Jurkat, Clone E6-1 (cell line): ENCODE results near the gene APP.
"Not testable (repeated sequence)": the region's sequence is repeated elsewhere in the genome, so short reads cannot be mapped to it uniquely, and the experiment has no call there.

ENCODE experiments used
- DNase-seq: peaks from one replicate; pipeline ENCODE4 v3.0.0-alpha.2; 2011; ENCODE audit warnings: low read depth, low spot score
- H3K4me3 ChIP-seq: 2 replicates; pipeline ENCODE4 v1.5.1; 2011; ENCODE audit warnings: mild to moderate bottlenecking, low read length, control low read depth, moderate library complexity

Gene APP

DNA sequence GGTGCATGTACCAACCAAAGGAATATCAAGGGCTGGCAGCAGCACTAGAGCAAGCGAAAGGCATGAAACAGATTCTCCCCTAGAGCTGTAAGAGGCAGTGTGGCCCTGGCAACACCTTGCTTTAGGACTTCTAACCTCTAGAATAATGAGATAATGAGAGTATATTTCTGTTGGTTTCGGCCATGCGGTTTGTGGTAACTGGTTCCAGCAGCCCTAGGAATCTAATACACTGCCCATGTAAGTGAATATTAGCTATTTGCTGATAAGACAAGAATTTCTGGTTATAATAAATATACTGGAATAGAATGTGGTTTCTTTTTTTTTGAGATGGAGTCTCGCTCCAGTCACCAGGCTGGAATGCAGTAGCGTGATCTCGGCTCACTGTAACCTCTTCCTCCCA, 236.4 kb downstream of the APP start:
- DNase-seq = no peak

DNA sequence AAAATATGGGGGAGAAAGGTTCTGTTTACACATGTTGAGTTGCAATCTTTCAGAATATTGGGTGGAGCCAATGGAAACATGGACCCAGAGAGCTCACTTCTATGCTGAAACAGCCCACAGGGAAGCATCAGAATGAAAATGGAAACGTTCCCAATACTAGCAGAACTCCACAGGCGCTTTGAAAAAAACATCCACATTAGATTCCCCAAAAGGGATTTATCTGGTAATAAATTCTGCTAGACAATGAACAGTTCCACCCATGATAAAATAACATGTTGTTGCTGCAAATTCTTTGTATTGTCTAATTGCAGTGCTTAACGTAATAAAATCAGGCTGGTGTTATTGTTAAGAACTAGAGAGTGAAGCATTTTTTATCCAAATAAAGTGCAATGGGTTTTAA, 238.8 kb downstream of the APP start:
- DNase-seq = no peak
- H3K4me3 ChIP-seq = no peak overlapping the region

More for the DNA sequence above, 236.4 kb downstream of the APP start:
- no peak overlapping the region for H3K4me3 ChIP-seq

DNA sequence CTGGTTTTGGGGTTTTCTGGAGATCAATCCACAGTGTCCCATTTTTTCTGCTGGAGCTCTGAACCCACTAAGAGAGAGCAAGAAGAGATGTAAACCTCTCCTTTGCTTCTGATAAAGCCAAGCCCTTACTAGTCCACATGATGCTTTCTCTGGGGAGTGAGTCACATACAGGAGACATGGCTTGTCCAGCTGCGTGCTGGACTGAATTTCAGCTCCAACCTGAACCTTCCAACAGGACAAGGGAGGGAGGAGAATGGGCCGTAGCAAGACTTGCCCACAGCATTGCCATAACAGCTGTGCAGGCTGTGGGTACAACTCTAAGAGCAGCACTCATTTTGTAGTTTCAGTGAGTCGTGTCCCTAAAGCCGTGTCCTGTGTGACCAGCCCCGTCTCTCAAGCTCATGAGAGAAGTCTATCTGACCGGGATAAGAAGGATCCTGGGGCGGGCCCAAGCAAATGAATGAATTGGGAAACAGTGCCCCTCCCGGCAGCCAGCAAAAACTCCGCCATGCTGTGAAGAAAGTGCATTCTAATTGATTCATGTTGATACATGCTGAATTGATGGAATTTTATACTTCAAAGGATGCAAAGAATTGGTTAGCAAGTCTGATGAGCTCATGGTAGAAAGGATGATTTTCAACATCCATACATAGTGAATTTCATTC, 240.6 kb downstream of the APP start:
- DNase-seq = no peak
- no peak overlapping the region for H3K4me3 ChIP-seq

DNA sequence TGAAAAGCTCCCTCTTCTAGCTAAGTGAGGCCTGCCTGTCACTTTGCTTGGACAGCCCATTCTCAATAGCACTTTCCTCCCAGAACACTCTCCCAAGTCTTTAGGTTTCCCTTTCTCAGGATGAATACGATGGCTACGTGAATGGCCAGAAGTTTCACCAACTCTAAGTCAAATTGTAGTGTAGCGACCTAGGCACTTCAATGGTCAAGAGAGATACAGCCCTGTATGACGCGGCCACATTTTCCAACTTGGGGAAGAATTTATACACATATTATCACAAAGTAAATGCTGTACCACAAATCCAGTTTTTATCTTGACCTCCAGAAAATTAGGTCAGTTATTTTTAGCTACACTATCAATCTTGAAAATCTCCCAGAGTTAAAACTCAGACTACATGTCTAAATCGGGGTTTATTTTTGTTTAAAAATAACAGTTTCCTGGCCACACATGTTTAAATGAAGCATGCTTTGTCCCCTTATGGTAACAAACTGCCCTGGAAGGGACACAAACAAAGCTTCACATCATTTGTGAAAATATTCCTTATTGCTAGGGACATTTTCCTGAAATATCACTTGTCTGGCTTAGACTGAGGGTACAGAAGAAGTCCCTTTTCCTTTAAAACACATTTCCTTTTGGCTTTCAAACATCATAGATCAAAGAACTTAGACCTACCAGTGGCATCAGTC, 243.2 kb downstream of the APP start:
- H3K4me3 ChIP-seq = no peak overlapping the region
- DNase-seq = no peak

DNA sequence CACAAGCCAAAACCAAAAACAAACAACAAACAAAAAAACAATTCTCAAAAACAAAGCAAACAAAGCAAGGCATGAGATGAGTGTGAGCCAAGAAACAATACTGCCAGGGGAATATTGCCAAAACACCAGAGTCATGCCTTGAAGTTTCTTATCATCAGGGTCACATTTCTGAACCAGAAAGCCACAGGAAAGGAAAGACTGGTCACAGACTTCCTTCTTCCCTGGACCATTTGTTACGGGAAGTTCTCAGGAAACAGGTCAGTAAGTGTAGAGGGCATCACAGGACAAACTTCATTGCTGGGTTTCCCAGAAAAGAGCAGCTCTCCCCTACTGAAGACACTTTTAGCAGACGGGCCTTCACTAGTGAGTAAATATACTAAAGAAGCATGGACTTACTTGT, 244.6 kb downstream of the APP start:
- H3K4me3 ChIP-seq = no peak overlapping the region
- no peak for DNase-seq

DNA sequence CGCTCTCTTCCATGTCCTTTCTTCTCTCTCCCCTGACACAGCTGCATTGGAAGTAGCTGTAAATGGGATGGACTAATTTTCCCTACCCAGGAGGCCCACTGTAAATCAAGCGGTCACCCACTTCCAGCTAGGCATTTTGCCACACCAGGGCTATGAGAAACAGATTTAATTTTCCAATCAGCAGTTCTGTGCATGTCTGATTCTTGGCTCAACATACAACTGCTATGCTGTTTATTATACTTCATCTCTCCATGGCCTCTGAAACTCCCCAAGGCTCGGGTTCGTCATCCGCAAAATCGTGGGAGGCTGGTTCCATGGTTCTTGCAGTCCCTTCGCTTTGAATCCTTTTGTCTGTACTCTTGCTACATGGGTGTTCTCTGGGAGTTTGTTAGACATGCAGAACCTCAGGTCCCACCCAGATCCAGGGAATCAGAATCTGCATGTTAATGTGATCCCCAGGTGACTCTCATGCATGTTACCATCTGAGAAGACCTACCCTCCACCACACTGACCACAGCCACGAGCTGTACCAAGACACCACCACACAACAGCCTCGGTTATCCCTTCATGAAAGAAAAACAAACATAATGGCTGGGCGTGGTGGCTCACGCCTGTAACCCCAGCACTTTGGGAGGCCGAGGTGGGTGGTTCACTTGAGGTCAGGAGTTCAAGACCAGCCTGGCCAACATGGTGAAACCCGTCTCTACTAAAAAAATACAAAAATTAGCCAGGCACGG, 245.3 kb downstream of the APP start:
- H3K4me3 ChIP-seq = no peak overlapping the region
- no peak for DNase-seq

DNA sequence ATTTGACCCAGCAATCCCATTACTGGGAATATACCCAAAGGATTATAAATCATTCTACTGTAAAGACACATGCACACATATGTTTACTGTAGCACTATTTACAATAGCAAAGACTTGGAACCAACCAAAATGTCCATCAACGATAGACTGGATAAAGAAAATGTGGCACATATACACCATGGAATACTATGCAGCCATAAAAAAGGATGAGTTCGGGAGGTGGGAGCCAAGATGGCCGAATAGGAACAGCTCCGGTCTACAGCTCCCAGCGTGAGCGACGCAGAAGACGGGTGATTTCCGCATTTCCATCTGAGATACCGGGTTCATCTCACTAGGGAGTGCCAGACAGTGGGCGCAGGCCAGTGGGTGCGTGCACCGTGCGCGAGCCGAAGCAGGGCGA, 252.4 kb downstream of the APP start:
- not testable (repeated sequence) for DNase-seq, H3K4me3 ChIP-seq

DNA sequence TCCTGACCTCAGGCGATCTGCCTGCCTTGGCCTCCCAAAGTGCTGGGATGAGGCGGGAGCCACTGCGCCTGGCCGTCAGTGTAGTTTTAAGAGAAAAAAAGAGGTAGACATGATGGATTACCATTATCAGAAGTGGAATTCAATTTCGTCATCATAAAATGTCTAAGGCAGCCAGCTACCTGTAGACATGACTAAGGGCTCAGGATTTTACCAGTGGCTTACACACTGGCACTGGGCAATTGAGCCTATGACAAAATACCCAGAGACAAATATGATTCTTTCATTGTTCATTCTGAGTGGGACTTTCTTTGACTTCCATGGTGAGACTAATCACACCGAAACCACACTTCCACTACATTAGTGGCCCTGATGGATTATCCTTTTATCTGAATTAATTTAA, 254.3 kb downstream of the APP start:
- DNase-seq = no peak

DNA sequence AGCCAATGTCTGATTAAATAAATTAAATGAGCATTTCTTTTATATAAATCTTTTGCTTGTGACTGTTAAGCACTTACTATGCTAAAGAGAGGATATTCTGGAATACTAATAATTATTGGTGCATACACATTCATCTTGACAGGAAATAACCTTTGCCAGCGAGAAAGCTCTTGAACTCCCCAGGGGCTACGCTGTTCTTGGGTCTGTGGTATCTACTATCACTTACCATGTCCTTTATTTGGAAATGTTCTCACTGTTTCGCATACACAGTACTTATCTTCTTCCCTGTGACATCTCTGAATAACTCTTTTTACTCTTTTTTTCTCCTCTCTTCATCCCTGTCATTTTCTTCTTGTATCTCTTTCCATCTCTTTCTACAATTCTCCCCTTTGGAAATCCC, 257.1 kb downstream of the APP start:
- no peak for DNase-seq
- no peak overlapping the region for H3K4me3 ChIP-seq

More for the DNA sequence above, 254.3 kb downstream of the APP start:
- H3K4me3 ChIP-seq = no peak overlapping the region

DNA sequence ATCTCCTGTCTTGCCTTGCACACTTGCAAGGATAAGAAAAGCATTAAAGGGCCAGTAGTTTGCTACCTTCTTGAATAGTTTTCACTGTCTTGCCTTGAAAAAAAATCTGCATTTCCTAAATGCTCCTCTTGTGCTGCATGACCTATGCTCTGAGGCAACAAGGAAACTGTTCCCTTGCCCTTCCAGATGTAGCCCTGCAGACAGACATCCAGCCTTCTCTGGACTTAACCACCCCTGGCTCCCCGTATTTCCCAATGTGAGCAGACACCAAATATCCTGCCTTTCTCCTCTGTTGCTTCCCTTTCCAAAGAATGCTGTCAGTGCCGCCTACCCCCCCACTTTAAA, 258.2 kb downstream of the APP start:
- no peak overlapping the region for H3K4me3 ChIP-seq
- DNase-seq = no peak

DNA sequence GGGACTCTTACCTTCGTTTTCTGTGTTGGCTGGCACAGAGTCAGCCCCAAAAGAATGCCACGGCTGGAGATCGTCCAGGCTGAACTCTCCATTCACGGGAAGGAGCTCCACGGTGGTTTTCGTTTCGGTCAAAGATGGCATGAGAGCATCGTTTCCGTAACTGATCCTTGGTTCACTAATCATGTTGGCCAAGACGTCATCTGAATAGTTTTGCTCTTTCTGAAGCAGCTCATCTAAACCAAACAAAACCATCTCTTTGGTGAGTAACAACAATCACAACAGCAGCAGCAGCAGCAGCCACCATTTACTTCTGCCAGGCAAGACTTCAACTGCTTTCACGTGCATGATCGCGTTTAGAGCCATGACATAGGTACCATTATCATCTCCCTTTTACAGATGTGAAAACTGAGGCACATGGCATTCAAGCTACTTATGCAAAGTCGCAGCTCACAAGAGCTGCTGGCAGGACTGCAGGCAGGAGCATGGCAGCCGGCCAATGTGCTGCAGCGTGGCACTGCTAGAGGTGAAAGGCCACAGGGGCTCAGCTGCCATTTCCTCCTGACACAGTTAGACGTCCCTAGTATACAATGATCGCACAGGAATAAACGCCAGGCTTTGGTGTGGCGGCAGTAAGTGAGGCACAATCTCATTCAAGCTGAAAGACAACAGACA, 258.7 kb downstream of the APP start:
- no peak overlapping the region for H3K4me3 ChIP-seq

DNA sequence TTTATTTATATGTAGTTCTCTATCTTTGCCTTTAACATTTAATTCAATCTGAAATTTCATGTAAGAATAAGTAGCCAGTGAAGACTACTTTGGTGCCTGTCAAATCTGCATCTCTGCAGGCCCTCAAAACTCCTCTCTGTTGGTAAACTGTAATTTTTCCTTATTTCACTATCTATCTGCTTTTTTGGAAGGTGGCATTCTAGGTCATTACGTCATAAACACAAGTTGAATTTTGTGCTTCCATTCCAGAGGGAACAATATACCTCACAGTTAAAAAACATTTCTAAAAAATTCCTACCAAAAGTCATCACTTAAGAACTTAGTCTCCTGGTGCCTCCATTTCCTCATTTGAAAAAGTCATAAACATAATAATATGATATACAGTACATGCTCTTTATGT, 259.8 kb downstream of the APP start:
- no peak overlapping the region for H3K4me3 ChIP-seq
- DNase-seq = no peak

More for the DNA sequence above, 258.7 kb downstream of the APP start:
- no peak for DNase-seq

DNA sequence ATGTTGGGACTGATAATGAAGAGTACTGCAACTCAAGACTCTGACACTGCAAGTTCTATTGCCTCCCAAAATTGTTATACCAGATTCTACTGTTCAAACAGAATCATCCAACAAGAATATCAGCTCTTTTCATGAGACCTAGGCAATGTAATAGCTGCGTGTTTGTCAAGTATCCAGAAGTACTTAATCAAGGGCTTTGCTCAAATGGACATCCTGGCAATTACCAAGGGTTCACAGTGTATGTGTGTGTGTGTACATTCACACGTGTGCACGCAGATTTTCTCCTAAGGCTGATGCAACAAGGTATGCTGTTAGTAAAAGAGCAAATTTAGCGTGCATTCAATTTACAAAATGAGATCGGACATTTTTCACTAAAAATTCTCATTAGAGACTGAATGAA, 261.2 kb downstream of the APP start:
- no peak overlapping the region for H3K4me3 ChIP-seq

DNA sequence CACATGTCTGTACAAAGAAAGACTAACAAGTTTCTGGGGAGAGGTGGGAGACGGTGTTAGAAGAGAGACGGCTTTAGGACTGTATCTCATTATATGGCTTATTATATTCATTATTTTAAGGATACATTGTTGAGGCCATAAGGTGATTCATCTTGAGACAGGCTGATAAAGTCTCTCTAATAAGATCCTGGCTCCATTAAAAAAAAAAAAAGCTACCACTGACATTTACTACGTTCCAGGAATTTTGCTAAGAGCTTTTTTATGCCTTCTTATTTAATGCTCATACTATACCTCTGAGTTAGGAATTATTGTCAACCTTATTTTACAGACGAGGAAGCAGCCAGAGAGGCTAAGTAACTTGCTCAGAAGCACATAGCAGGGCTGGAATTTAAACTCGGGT, 262.1 kb downstream of the APP start:
- no peak for DNase-seq
- no peak overlapping the region for H3K4me3 ChIP-seq

More for the DNA sequence above, 261.2 kb downstream of the APP start:
- no peak for DNase-seq

DNA sequence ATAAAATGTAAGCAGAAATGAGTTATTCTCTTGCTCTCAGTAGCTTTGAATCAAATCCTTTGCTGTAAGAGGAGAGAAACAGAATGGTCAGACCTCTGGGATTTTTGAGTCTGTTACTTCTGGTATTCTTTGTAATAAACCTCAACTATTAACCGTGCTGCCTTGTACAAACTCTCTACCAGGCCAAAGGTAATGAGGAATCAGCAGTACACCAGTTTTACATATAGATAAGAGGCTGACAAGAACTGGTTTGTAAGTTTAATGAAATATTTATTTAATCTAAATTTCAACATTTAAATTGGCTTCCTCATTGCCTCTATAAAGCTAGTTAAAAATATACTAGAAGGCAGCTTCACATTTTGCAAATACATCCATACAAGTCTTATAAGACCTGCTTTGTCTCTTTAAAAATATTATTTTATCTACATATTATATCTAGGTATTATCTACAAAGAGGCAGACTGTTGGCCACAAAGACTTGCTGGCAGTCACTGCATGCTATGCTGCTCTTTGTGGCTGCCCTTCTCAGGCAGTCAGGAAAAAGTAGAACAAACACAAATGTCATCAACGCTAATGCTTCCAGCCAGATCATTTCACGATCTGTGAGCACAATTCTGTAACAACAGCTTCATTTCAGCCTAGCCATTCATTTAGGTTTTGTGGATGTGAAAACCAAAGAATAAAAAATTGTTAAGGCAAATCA, 262.8 kb downstream of the APP start:
- no peak overlapping the region for H3K4me3 ChIP-seq
- DNase-seq = no peak

DNA sequence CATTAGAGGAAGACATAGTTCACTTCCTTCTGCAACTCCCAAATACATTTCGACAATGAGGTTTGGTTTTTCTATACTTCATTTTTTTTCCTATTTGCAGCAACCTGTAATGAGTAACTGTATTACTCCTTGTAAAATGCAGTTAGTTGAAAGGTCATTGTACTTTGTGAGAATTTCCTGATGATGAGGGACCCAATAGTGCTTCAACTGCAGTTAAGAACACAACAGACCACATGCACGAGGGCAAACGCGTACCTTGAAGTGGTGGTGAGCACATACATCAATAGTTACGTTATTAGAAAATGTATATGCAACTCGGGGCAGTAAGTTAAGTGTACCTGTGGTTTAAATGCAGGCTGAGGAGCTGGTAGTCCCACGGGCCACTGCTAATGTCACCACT, 264.0 kb downstream of the APP start:
- no peak overlapping the region for H3K4me3 ChIP-seq
- no peak for DNase-seq

DNA sequence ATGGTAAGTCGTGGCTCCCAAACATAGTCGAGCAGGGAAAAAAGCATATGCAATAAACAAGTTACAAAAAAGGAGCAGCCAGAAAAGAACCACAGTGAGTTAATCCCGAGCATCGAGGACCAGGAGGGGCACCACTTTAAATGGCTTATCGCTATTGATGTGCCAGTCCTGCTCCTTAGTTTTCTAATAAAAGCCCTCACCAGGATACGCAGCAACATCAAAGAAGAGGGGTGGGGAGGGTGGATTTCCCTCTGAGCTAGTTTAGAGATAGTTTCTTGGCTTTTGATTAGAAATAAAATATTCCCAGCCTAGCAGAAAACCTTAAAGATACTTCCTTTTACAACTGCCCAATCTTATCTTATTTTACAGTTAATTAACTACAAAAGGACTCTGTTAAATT, 265.4 kb downstream of the APP start:
- no peak overlapping the region for H3K4me3 ChIP-seq
- DNase-seq = no peak

DNA sequence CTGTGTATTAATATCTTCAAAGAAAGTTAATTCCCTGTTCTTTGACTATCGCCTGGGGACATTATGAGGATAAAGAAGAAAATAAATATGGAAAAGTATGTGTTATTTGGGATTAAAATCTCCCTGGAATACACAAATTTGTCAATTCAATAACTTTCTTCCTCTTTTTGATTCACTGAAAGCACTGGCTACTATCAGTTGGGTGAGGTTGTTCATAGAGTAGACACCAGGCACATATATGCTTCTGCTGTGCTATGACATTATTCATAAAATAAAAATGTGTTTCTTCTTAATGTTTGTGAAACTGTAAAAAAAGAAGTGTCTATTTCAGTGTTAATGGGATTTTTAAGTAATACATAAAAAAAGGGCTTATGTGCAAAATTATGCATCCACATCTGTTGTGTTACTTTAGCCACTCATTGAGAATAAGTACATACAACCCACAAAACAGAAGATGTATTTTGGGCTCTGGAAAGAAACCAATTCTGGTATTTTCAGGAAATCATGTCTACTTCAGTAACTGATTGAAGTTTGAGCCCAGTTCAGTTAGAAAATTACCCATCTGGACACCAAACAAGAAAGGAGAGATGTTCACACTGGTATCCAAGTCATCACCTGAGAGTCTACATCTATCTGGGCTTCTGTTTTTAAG, 266.4 kb downstream of the APP start:
- no peak for DNase-seq
- no peak overlapping the region for H3K4me3 ChIP-seq

DNA sequence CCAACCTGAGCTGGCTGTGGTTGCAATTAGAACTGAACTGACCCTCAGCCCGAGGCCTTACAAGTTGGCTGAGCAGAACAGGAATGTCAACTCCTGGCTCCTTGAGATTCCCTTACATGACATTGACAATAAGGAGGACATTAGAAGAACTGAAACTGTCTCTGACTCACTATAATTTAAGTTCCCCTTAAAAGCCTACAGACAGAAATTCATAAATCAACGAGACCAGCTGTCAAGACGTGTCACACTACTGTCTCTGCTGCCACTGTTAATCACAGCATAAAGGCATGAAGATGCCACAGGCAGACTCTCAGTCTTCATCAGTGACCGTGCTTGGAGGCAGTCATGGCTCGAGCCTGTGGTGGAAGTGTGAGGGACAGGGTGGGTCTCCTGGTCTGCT, 267.0 kb downstream of the APP start:
- H3K4me3 ChIP-seq = no peak overlapping the region
- no peak for DNase-seq
